ENCODE data around the gene HEMGN. TPM values are rescaled to one million over a fixed set of nuclear protein-coding genes. Genes with fewer than 3 reads are reported as not detected.
"Not testable (repeated sequence)": the region's sequence is repeated elsewhere in the genome, so short reads cannot be mapped to it uniquely, and the experiment has no call there.

Gene HEMGN, protein sequence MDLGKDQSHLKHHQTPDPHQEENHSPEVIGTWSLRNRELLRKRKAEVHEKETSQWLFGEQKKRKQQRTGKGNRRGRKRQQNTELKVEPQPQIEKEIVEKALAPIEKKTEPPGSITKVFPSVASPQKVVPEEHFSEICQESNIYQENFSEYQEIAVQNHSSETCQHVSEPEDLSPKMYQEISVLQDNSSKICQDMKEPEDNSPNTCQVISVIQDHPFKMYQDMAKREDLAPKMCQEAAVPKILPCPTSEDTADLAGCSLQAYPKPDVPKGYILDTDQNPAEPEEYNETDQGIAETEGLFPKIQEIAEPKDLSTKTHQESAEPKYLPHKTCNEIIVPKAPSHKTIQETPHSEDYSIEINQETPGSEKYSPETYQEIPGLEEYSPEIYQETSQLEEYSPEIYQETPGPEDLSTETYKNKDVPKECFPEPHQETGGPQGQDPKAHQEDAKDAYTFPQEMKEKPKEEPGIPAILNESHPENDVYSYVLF
- total RNA-seq = not detected
- long read RNA-seq = 0 reads

DNA sequence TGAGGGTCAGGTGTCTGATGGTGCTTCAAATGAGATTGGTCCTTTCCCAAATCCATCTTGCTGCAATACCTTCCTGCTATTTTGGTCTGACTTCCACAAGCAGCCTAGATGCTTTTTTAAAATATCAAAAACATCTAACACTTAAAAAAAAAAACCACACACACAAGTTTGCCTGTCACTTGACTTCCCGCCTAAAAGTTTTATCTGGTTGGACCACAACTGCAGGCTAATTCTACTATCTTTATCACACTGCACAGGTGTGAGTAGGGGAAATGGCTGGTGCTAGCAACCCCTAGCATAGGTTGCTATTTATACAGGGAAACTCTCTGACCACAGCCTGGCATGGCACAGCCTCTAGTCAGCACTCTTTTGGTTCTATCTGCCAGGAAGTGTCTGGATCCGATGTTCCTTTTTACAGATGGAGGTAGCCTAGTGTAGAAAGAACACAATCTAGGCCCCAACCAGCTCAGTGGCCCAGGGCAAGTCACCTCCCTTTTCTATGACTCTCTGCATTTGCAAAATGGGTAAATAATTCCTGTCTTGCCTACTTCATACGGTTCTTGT, at the start of gene HEMGN:
HEMGN (minus strand) TSS at position 92 of the 564 bp plus-strand sequence; CDS start at position 56, 36 bp downstream.
- intact Hi-C loops (cut with DNase I) = no loop called here
- ATAC-seq (ENCODE audit: poor library complexity) = no peak
- no peak for DNase-seq

DNA sequence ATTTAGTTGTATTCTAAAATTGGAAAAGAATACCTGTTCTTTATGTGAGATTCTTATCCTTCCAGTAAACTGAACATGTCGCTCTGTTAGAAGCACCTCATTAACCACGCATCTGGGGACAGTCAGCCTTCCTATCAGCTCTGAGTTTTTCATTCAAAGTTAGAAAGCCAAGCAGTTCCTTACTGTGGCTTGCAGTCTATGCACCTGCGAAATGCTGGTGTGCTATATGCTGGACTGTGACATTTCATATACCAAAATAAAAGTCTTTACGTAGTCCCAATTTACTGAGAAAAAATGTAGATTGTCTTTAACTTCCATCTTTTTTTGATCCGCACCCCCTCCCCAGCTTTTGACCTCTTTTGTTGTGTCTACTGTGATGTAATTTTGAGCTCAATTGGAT, 49.5 kb upstream of the HEMGN start:
- ATAC-seq (ENCODE audit: poor library complexity) = no peak
- no peak for DNase-seq
- intact Hi-C loops (cut with DNase I) = no loop called here

DNA sequence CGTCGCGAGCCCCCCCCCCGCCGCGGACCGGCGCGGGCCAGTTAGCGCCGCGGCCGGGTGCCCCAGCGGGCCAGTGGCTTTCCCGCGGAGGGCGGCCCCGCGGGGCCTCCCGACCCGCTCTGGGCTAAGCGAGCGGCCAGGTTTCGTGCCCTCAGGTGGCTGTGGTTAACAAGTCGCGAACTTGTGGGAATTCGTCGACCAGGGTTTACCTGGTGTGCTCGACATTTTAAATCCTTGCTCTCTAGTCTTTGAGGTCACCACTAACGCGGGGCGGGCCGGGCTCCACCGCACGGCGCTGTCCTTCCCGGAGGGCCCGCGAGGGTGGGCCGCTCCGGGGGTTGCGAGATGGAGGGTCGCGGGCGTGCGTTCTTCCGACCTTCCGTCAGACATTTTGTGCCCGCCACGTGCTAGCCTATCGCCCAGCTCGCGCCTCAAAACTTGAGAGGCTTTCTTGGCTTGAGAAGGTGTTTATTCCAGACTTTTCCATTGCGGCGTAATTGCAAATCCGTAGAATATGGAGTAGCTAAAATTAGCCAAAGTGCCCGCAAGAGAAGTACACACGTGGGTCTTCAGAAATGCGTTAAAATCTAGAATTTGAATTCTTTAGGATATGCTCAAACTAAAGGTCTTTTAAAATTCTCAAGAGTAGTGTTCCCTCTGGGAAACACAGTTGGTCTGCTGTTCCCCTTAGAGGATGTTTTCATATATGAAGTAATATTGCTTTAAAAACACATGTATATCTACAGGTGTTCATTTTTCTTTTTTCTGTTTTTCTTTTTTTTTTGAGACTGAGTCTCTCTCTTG, 47.3 kb upstream of the HEMGN start:
- ATAC-seq (ENCODE audit: poor library complexity) (no peak), DNase-seq (peak; percentile 45)
- intact Hi-C loops (cut with DNase I) = no loop called here

DNA sequence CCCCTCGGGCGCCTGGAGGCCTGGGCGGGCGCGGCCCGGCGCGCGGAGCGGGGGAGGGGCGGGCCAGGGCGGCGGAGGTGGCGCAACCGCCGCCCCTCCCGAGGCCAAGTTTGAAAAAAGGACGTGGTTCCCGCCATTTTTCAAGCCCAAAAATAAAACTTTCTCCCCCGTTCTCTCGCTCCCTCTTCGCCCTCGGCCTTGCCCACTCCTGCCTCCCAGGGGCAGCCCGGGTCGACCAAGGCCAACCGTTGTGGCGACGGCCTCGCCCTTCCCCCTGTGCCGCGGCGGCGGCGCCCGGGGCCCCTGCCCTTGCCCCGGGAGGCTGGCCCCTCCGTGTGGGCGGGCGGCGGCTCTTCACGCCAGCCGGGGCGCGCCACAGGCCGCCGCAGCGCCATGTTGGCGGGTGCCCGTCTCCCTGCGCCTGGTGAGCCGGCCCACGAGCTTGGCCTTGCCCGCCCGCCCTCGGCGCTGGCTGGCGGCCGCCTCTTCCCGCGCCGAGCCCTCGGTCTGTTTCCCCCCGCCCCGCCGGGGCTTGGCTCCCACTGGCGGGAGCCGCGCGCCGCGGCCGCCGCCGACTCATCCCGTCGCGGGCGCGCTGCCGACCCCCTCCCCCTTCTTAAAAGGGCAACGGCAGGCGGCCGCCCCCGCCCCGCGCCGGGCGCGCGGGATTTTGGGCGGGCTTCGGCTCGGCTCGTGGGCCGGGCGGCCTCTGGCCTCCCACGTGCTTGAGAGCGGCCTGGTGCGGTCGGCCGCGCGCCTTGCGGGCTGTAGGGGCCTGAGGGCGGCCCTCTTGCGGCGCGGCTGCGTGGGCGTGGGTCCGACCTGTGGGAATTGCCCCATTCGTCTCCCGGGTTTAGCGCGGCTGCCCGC, 46.5 kb upstream of the HEMGN start:
- intact Hi-C loops (cut with DNase I) = loop anchor here (5.0 kb wide), 1 partner anchor 53 kb away; no protein-coding TSS in a partner anchor
- peak; percentile 25 for ATAC-seq (ENCODE audit: poor library complexity)
- DNase-seq = peak; percentile 93

- ATAC-seq (ENCODE audit: poor library complexity) (peak; percentile 53), DNase-seq (peak; percentile 67)
- intact Hi-C loops (cut with DNase I) = loop anchor here (5.0 kb wide), 1 partner anchor 54 kb away; no protein-coding TSS in a partner anchor
Measured at GRCh38 chr9:97983589-97984187, 45.7 kb upstream of the HEMGN start.

DNA sequence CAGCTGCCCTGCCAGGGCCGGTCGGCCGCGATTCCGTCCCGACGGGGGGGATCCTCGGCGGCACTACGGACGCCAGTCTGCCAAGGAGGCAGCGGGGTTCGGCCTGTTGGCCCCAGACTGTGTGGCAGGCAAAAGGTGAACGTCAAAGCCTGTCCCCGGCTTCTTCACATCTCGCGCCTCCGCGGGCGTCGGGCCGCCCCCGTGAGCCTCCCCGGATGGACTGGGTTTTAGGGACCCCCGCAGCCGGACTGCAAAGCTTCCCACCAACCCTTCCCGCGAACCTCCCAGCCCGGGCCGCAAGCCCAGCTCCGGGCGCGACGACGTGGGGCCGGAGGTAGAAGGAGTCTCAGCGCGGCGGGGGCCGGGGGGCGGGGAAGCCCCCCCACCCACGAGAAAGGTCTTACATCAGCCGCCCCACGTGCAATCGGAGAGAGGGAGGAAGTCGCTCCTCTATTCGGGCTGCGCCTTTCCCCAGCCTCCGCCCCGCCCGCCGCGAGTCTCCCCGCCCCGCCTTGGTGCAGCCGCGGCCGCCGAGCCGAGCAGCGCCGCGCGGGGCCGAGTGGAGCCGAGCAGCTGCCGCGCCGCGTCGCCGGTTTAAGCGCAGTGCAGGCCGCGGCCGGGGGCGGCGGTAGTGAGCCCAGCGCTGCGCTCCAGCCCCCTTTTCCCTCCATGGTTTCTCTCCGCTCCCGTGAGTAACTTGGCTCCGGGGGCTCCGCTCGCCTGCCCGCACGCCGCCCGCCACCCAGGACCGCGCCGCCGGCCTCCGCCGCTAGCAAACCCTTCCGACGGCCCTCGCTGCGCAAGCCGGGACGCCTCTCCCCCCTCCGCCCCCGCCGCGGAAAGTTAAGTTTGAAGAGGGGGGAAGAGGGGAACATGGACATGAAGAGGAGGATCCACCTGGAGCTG, 45.0 kb upstream of the HEMGN start, which contains the start of gene ANP32B:
ANP32B (plus strand) TSS at position 659 of the 906 bp plus-strand sequence; CDS start at position 874, 215 bp downstream.
- peak; percentile 92 for ATAC-seq (ENCODE audit: poor library complexity)
- intact Hi-C loops (cut with DNase I) = loop anchor here (5.0 kb wide), 1 partner anchor 54 kb away; no protein-coding TSS in a partner anchor
- DNase-seq = peak; percentile 94

DNA sequence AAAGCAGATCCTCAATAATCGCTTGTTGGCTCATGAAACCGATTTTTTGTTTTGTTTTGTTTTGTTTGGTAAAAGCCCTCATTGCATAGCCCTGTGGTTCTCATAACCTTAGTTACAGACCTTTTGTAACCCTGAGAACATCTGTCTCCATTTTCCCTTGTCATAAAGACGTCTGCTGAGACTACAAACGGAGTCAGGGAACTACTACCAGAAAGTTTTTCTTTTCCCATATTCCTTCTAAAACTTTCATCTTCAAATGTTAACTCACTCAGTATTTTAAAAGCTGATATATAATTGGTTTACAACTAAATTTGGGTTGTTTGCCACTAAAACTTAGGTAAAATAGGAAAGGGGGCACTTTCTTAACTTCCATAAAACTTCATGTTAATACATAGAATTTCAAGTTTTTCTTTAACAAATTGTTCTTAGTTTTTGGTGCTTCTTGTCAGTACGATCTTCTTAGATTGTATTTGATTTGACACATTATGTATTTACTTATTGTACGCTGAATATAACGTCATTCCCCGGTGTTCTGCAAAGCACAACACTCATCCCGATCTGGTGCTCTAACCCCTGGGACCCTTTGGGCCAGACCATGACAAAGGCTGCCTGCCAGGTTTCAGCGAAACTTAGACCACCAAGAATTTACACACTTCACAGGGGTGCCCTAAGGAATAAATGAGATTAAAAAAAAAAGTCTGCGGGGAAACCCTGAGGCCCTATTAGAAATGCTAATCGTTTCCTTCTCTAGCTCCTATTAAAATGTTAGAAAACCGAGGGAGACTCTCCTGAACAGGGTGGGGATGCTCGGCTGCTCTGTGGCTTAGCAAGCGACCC, 44.1 kb upstream of the HEMGN start:
- ATAC-seq (ENCODE audit: poor library complexity) (no peak), DNase-seq (no peak)
- intact Hi-C loops (cut with DNase I) = loop anchor here (5.0 kb wide), 1 partner anchor 55 kb away; no protein-coding TSS in a partner anchor

DNA sequence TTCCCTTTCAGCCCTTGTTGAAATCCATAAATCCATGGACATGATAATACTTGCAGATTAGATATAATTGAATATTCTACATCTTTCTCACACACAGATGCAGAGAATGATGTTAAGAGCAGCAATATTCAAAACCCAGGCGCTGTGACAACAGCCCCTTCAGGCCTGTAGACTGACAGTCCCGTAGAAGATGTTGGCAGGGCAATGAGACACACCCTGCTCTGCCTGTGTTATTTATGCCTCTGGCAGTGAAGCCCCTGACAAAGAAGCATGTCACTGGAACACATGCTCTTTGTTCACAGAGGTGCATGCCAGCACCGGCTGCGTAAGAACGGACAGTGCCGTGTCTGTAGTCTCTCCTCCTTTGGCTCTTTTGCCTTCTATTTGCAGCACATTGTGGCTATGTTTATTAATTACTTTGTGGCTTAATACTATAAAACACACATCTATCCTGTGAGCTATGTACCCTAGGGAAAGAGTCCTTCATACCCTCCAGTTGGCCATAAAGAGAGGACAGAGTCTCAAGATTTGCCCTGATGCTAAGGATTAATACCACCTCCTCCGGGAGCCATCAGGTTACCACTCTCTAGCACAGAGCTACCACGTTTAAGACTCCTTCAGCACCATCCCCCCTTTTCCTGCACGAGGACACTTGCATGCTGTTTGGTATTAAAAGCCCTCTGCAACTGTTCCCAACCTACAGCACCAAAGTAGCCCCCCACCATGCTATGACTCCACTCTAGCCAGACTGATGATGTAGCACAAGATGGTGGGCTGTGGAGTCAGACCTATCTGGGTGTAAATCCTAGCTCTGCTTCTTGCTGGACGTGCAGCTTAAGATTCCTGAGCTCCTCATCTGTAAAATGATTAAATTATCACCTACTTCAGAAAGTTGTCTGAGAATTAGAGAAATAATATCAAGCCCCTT, 43.2 kb upstream of the HEMGN start:
- peak; percentile 44 for ATAC-seq (ENCODE audit: poor library complexity)
- peak; percentile 75 for DNase-seq
- intact Hi-C loops (cut with DNase I) = loop anchor here (5.0 kb wide), 1 partner anchor 56 kb away; no protein-coding TSS in a partner anchor

- no peak for ATAC-seq (ENCODE audit: poor library complexity)
- intact Hi-C loops (cut with DNase I) = loop anchor here (5.0 kb wide), 1 partner anchor 57 kb away; no protein-coding TSS in a partner anchor
- peak; percentile 77 for DNase-seq
Measured at GRCh38 chr9:97980479-97980803, 42.5 kb upstream of the HEMGN start.

DNA sequence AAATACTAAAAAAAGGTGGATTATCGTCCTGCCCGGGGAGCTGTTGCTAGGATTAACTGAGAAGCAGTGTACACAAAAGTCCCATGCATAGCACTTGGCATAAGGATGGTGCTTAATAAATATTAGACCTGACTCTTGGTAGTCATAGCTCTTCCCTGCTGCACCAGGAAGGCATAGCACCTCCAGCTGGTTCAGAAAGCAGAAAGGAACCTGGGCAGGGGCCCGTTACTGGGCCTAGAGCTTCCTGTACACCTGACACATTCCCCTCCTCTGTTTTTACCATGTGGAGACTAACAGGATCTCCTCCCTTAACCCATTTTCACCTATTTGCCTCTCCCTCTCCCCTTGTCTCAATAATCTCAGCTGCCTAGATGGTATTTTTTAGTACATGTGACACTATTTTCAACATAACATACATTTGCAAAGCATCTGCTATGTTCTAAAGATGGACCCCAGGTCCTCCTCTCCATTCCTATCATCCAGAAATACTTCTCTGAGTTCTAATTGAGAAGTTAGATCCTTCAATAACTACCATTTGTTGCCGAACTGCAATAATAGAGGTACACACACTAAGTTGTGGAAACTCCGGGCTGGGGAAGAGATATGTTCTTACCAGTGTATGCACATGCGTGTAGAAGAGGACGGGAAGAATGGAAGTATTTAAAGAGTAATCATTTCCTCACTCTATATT, 42.0 kb upstream of the HEMGN start:
- intact Hi-C loops (cut with DNase I) = loop anchor here (5.0 kb wide), 1 partner anchor 57 kb away; no protein-coding TSS in a partner anchor
- ATAC-seq (ENCODE audit: poor library complexity) = no peak
- DNase-seq = no peak

DNA sequence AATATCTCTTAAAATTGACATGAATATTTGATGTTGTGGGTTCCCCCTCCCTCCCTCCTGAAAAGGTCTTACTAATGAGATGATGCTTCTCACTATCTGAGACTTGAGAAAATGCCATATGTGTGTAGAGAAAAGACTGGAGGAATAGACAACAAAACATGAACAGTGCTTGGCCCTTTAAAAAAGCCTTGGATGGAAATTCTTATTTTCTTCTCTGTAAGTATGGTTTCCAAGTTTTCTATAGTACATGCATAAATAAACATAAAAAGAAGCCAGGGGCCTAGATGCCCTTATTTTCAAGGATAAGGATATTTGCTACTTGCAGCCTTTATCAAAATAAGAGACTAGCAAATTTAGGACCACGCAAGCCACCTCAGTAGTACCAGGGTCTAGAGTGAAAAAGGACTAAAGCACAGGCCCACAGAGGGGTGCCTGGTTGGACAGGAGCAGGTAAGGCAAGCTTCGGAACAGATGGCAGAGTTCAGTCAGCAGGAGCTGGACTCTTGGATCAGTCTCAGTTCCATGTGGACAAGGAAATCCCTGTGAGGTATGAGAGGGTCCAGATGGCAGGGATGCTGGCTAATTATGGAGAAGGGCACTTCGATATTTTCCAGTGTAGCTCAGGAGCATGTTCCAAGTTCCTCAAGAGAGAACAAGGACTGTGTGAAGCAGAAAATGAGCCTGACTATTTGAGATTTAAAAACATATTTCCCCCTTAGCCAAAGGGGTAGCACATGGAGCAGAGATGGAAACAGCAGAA, 40.6 kb upstream of the HEMGN start:
- intact Hi-C loops (cut with DNase I) = no loop called here
- no peak for ATAC-seq (ENCODE audit: poor library complexity)
- no peak for DNase-seq

DNA sequence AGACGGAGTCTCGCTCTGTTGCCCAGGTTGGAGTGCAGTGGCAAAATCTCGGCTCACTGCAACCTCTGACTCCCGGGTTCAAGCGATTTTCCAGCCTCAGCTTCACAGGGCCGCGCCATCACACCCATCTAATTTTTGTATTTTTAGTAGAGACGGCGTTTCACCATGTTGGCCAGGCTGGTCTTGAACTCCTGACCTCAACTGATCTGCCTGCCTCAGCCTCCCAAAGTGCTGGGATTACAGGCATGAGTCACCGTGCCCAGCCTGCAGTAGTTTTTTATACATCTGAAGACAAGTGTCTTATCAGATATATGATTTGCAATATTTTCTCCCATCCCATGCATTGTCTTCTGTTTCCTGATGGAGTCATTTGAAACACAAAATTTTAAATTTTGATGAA, 38.7 kb upstream of the HEMGN start:
- DNase-seq; intact Hi-C loops (cut with DNase I); ATAC-seq (ENCODE audit: poor library complexity): not testable (repeated sequence)

DNA sequence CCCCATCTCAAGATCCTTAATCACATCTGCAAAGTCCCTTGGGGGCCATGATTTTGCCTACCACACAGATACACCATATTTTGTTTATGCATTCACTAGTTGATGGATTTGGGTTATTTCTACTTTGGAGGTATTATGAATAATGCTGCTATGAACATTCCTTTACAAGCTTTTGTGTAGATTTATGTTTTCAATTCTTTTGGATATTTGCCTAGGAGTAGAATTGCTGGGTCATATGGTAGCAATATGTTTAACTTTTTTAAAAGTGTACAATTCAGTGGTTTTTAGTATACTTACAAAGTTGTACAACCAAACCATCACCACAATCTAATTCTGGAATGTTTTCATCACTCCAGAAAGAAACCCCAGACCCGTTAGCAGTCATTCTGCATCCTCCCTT, 37.4 kb upstream of the HEMGN start:
- DNase-seq (no peak), ATAC-seq (ENCODE audit: poor library complexity) (no peak)

More for the DNA sequence above, 37.4 kb upstream of the HEMGN start:
- intact Hi-C loops (cut with DNase I) = no loop called here

All from Right ventricle myocardium superior (tissue), 1 donor.